IMR-90 (cell line): ENCODE data around the gene EGFL7. TPM values are rescaled to one million over a fixed set of nuclear protein-coding genes. Genes with fewer than 3 reads are reported as not detected.

Experiments used
- ATAC-seq: fragments of 200-7000 bp; cut with Tn5 transposase; 2 replicates; pipeline ENCODE4 v1.9.1; 2020; ENCODE audit warnings: low read depth, mild to moderate bottlenecking, moderate library complexity
- BruUV-seq: library from RNA; stranded (reverse); fragments of 400-500 nt; replicated peaks from 2 replicates; lab custom pipeline; 2021; lab: Mats Ljungman, UMichigan
- CTCF ChIA-PET: fragments of 300-600 bp; formaldehyde crosslinking; extraction: SDS; loops from one replicate; lab custom pipeline; 2021; ENCODE audit warnings: antibody characterized with exemption; lab: Yijun Ruan, JAX
- POLR2A ChIA-PET: fragments of 300-600 bp; sonication (Branson Sonifier 250); formaldehyde crosslinking; loops from one replicate; lab custom pipeline; 2022; ENCODE audit warnings: antibody characterized with exemption; ENCODE audit not compliant: unreplicated experiment; lab: Charles Lee
- DNase-seq: peaks from one replicate; pipeline ENCODE4 v3.0.0; 2013
- H2AFZ ChIP-seq: replicated peaks from 2 replicates; pipeline ENCODE3; 2013; ENCODE audit warnings: low read length, mild to moderate bottlenecking; ENCODE audit not compliant: poor library complexity
- H2AK5ac ChIP-seq: 2 replicates; pipeline ENCODE4 v1.6.1; 2013; ENCODE audit warnings: low read depth, low read length, inconsistent platforms
- H2AK9ac ChIP-seq: replicated peaks from 2 replicates; pipeline ENCODE3; 2013; ENCODE audit warnings: mild to moderate bottlenecking, low read depth, low read length, moderate library complexity; ENCODE audit not compliant: poor library complexity
- H2BK120ac ChIP-seq: 2 replicates; pipeline ENCODE4 v1.6.1; 2013; ENCODE audit warnings: low read depth, low read length, inconsistent platforms
- H2BK15ac ChIP-seq: 3 replicates; pipeline ENCODE4 v1.6.1; 2013; ENCODE audit warnings: low read depth, low read length, inconsistent platforms
- H2BK20ac ChIP-seq: 2 replicates; pipeline ENCODE4 v1.6.1; 2013; ENCODE audit warnings: low read depth, mild to moderate bottlenecking, inconsistent platforms, low read length, moderate library complexity
- H2BK5ac ChIP-seq: 2 replicates; pipeline ENCODE4 v1.6.1; 2013; ENCODE audit warnings: mild to moderate bottlenecking, low read depth, low read length, inconsistent platforms; ENCODE audit not compliant: poor library complexity, severe bottlenecking
- H3K14ac ChIP-seq: replicated peaks from 2 replicates; pipeline ENCODE4 v1.6.1; 2013; ENCODE audit warnings: low read depth, low read length, inconsistent platforms
- H3K18ac ChIP-seq: 2 replicates; pipeline ENCODE4 v1.6.1; 2013; ENCODE audit warnings: low read depth, low read length, control low read depth
- H3K23ac ChIP-seq: 2 replicates; pipeline ENCODE4 v1.6.1; 2013; ENCODE audit warnings: low read depth, low read length, inconsistent platforms
- H3K27ac ChIP-seq: 2 replicates; pipeline ENCODE4 v1.5.1; 2013; ENCODE audit warnings: mild to moderate bottlenecking, control low read depth, low read length; ENCODE audit not compliant: insufficient read depth
- H3K27me3 ChIP-seq: 2 replicates; pipeline ENCODE4 v1.6.1; 2013; ENCODE audit warnings: low read length; ENCODE audit not compliant: control insufficient read depth, insufficient read depth
- H3K36me3 ChIP-seq: 2 replicates; pipeline ENCODE4 v1.6.1; 2013; ENCODE audit warnings: low read length, mixed read lengths; ENCODE audit not compliant: control insufficient read depth, insufficient read depth
- H3K4ac ChIP-seq: 2 replicates; pipeline ENCODE4 v1.6.1; 2013; ENCODE audit warnings: low read depth, low read length, inconsistent platforms
- H3K4me1 ChIP-seq: 2 replicates; pipeline ENCODE4 v1.6.1; 2013; ENCODE audit warnings: low read length, mixed read lengths; ENCODE audit not compliant: control insufficient read depth, insufficient read depth
- H3K4me2 ChIP-seq: 2 replicates; pipeline ENCODE4 v1.6.1; 2013; ENCODE audit warnings: low read depth, mild to moderate bottlenecking, control low read depth, low read length, moderate library complexity
- H3K4me3 ChIP-seq: 2 replicates; pipeline ENCODE4 v1.5.1; 2013; ENCODE audit warnings: low read depth, mild to moderate bottlenecking, control low read depth, low read length, moderate library complexity; ENCODE audit not compliant: insufficient read depth
- H3K56ac ChIP-seq: 2 replicates; pipeline ENCODE4 v1.6.1; 2013; ENCODE audit warnings: low read length, inconsistent platforms; ENCODE audit not compliant: insufficient read depth; ENCODE audit errors: extremely low read depth
- H3K79me1 ChIP-seq, 2 experiments: 2 replicates each; pipeline ENCODE4 v1.6.1; 2013; ENCODE audit warnings: low read length in 2 of 2, inconsistent platforms in 1 of 2, low read depth in 1 of 2
- H3K9ac ChIP-seq: 2 replicates; pipeline ENCODE4 v1.6.1; 2013; ENCODE audit warnings: low read depth, low read length, control low read depth
- H3K9me1 ChIP-seq: 2 replicates; pipeline ENCODE4 v1.6.1; 2013; ENCODE audit warnings: low read length, inconsistent platforms; ENCODE audit not compliant: insufficient read depth
- H3K9me3 ChIP-seq: 2 replicates; pipeline ENCODE4 v1.6.1; 2013; ENCODE audit warnings: low read length; ENCODE audit not compliant: control insufficient read depth, insufficient read depth
- H4K20me1 ChIP-seq: 2 replicates; pipeline ENCODE4 v1.6.1; 2013; ENCODE audit warnings: low read length, inconsistent platforms; ENCODE audit not compliant: insufficient read depth
- H4K5ac ChIP-seq: 2 replicates; pipeline ENCODE4 v1.6.1; 2013; ENCODE audit warnings: mild to moderate bottlenecking, low read depth, low read length, control low read depth
- H4K8ac ChIP-seq, 2 experiments: 2 replicates each; pipeline ENCODE4 v1.6.1; 2013; ENCODE audit warnings: low read depth in 2 of 2, low read length in 2 of 2, control low read depth in 1 of 2, inconsistent platforms in 1 of 2
- H4K91ac ChIP-seq: 2 replicates; pipeline ENCODE4 v1.6.1; 2013; ENCODE audit warnings: low read depth, low read length, inconsistent platforms; ENCODE audit not compliant: insufficient read depth
- CEBPB ChIP-seq: IDR thresholded peaks from 2 replicates; pipeline ENCODE4 v1.6.1; 2012; ENCODE audit warnings: low read depth, low read length, improper control_type of control experiment
- CHD1 ChIP-seq: IDR thresholded peaks from 2 replicates; pipeline ENCODE4 v1.6.1; 2012; ENCODE audit warnings: low read depth, low read length, improper control_type of control experiment
- MAFK ChIP-seq: IDR thresholded peaks from 2 replicates; pipeline ENCODE4 v1.6.1; 2012; ENCODE audit warnings: low read depth, low read length, improper control_type of control experiment
- MAZ ChIP-seq: IDR thresholded peaks from 2 replicates; pipeline ENCODE4 v1.6.1; 2012; ENCODE audit warnings: low read depth, mild to moderate bottlenecking, low read length, improper control_type of control experiment, moderate library complexity, borderline replicate concordance
- MXI1 ChIP-seq: IDR thresholded peaks from 2 replicates; pipeline ENCODE4 v1.6.1; 2012; ENCODE audit warnings: low read depth, mild to moderate bottlenecking, low read length, moderate library complexity, borderline replicate concordance
- POLR2A ChIP-seq: IDR thresholded peaks from 2 replicates; pipeline ENCODE4 v1.6.1; 2012; ENCODE audit warnings: mild to moderate bottlenecking, low read depth, low read length
- RAD21 ChIP-seq: IDR thresholded peaks from 2 replicates; pipeline ENCODE4 v1.6.1; 2012; ENCODE audit warnings: low read length, improper control_type of control experiment
- RCOR1 ChIP-seq: IDR thresholded peaks from 2 replicates; pipeline ENCODE4 v1.6.1; 2012; ENCODE audit warnings: mild to moderate bottlenecking, low read length, improper control_type of control experiment; ENCODE audit not compliant: insufficient replicate concordance
- RFX5 ChIP-seq: IDR thresholded peaks from 2 replicates; pipeline ENCODE4 v1.8.0; 2012; ENCODE audit warnings: low read depth, mild to moderate bottlenecking, low read length, moderate library complexity
- SMC3 ChIP-seq: fragments of 150-350 bp; IDR thresholded peaks from 2 replicates; pipeline ENCODE4 v1.6.1; 2016; ENCODE audit warnings: low read depth, mild to moderate bottlenecking, antibody characterized with exemption, low read length, moderate library complexity
- WGBS, 2 experiments: methylation state at CpG; one replicate each; pipeline versions ENCODE4 v1.1.5 to v1.1.7; 2013; ENCODE audit warnings: missing lambda C conversion rate in 2 of 2; ENCODE audit not compliant: insufficient read length in 1 of 2; ENCODE audit errors: extremely low coverage in 2 of 2; 5-methylcytosine and 5-hydroxymethylcytosine counted together
- dilution Hi-C: fragments of 300-500 bp; cut with HindIII; formaldehyde crosslinking; loops from one replicate; pipeline ENCODE4 v1.14.3; 2018; ENCODE audit warnings: low sequenced_read_pairs; ENCODE audit not compliant: unreplicated experiment
- in situ Hi-C: fragments of 300-500 bp; cut with MboI; formaldehyde crosslinking; loops from 3 replicates; pipeline ENCODE4 v1.14.3; 2019; ENCODE audit warnings: low sequenced_read_pairs, inconsistent platforms, mixed read lengths
- intact Hi-C: fragments of 100-400 bp; cut with micrococcal nuclease; formaldehyde crosslinking; loops from 2 replicates; pipeline ENCODE4 v1.10.0; 2022
- polyA plus RNA-seq, 3 experiments: library from polyadenylated mRNA; depleted of rRNA; stranded (reverse); fragments of >200 nt; gene quantifications; 2 replicates each; pipeline ENCODE4 v1.2.3, GENCODE V29; 2012; ENCODE audit warnings: low replicate concordance in 1 of 3
- total RNA-seq: library from RNA; depleted of rRNA; stranded (reverse); fragments of >200 nt; gene quantifications from 2 replicates; pipeline ENCODE4 v1.2.3, GENCODE V29; 2012
- TF ChIP-seq, protein P1 (sequence below): conservative IDR thresholded peaks from 2 replicates; pipeline ENCODE4 v1.5.1; 2012; ENCODE audit warnings: mild to moderate bottlenecking, low read depth, low read length, improper control_type of control experiment
- TF ChIP-seq, protein P2 (sequence below): fragments of 150-350 bp; IDR thresholded peaks from 2 replicates; pipeline ENCODE4 v1.6.1; 2017; ENCODE audit warnings: mild to moderate bottlenecking, antibody characterized with exemption, low read length, low read depth

The EGFL7 gene
- total and polyA plus RNA-seq, 2 of the 4 experiments (the other 2 are of a cell fraction) = 2.2 to 10.4 TPM

DNA sequence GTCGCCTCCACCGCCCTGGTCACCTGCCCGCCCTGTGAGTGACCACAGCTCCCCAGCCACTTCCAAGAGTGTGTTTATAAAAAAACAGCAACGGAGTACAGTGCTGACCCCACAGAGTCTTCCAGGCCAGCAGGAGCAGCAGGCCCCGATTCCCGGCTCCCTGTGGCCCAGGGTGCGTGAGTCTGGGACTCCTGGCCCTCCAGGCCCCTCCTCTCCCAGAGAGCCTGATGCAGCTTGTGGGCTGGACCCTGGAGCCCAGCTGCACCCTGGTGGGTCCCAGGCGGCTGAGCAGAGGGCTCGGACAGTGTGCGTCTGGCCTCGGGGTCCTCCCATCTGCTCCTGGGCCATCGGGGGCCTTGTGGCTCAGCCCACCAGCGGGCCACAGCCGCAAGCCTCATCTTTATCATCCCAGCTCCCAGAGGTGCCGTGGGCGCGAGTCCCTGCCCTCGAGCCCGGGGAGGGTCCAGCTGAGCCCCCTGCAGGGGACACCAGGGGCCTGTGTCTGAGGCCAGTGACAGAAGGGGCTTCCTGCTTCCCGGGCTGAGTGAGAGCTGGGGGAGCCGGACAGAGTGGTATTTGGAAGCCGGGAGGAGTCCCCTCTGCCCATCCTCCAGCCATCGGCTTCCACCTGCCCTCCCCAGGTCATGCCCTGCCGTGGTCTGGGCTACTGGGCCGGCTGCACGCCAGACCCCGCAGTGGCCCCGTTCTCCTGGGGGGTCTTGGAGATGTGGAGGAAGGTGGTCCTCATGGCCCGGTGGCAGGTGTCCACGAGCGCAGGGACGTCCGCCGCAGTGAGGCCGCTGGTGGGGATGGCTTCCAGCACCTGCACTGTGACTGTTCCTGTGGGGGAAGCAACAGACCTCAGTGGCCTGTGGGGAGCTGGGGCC lies 10.6 kb downstream of the EGFL7 start (continued):
- TF ChIP-seq RFX5 = no peak

DNA sequence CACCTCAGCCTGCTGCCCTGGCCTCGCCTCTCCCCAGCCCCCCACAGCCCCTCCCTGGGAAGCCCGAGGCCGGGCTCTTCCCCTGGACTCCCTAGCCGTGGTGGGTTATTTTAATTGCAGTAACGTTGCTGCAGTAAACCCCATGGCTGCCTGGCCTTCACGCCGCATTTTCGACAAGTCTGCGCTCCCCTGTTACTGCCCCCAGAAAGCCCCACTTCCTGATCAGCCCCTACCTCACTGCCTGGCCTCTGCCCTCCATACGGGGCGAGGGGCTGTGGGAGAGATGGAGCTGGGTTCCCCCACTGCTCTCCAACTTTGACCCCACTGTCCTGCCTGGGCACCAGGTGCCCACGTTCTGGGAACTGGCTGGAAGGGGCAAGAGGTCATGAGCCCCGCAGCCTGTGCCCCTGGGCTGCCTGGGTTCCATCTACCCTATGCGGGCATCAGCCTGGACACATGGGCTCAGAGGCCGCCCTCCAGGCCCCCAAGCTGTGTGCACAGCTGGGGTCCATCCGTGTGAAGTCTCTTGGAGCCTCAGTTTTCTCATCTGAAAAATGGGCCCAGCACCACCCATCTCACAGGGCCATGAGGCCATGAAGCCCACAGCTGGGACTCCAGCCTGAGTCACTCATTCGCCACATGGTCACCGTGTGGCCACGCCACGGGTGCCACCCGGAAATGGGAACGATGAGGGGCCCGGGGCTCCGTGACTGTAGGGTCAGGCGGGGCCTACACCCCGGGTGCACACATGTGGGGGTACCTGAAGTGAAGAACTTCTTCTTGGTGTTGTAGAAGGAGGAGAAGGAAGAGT lies 11.5 kb downstream of the EGFL7 start:
- WGBS, 2 experiments = 94% methylated on average over 9 of the region's 26 CpGs; no CpG with 5 or more reads in 1 of the 2 experiments
- POLR2A ChIA-PET = no interaction called here
- H3K18ac ChIP-seq = no peak overlapping the region
- no peaks in the 10 kb centered on the region for H3K9me3 ChIP-seq
- DNase-seq (no peak), ATAC-seq (no peak)
- no peaks in the 10 kb centered on the region; the same call in none of the 2 replicates for H4K20me1 ChIP-seq
- BruUV-seq = no TSS peak
- no peak overlapping the region for H4K5ac ChIP-seq
- H3K27me3 ChIP-seq = no peaks in the 10 kb centered on the region
- H2BK120ac ChIP-seq = no peak overlapping the region
- peaks cover 18% of the 10 kb centered on the region; the same call in 1 of the 2 replicates for H3K36me3 ChIP-seq
- no peak overlapping the region for H4K8ac ChIP-seq
- H2AFZ ChIP-seq = peak overlapping the region; percentile 3
- H3K79me1 ChIP-seq = 0 out of 4 replicates have a peak, but pooled peaks cover 0 to 6% of the 10 kb centered on the region in 2 experiments
- no peak overlapping the region for H2AK9ac ChIP-seq
- H4K91ac ChIP-seq = no peak overlapping the region
- in situ Hi-C loops = no loop called here
- intact Hi-C loops = no loop called here
- no peak overlapping the region for H3K23ac ChIP-seq
- dilution Hi-C loops = no loop called here
- no peak overlapping the region for H3K4me3 ChIP-seq
- no peaks in the 10 kb centered on the region for H3K9me1 ChIP-seq
- no peak overlapping the region for H3K9ac ChIP-seq
- H3K4me1 ChIP-seq = no peaks in the 10 kb centered on the region
- H2BK20ac ChIP-seq = no peak overlapping the region
- no peak overlapping the region for H3K4ac ChIP-seq
- no peak overlapping the region for H2AK5ac ChIP-seq
- H2BK15ac ChIP-seq = no peak overlapping the region
- H3K4me2 ChIP-seq = no peak overlapping the region
- CTCF ChIA-PET = no interaction called here
- no peak overlapping the region for H3K27ac ChIP-seq
- no peak overlapping the region for H2BK5ac ChIP-seq
- no peak overlapping the region for H3K14ac ChIP-seq
- no peak overlapping the region for H3K56ac ChIP-seq
- TF ChIP-seq RCOR1 = no peak
- TF ChIP-seq, protein P1, sequence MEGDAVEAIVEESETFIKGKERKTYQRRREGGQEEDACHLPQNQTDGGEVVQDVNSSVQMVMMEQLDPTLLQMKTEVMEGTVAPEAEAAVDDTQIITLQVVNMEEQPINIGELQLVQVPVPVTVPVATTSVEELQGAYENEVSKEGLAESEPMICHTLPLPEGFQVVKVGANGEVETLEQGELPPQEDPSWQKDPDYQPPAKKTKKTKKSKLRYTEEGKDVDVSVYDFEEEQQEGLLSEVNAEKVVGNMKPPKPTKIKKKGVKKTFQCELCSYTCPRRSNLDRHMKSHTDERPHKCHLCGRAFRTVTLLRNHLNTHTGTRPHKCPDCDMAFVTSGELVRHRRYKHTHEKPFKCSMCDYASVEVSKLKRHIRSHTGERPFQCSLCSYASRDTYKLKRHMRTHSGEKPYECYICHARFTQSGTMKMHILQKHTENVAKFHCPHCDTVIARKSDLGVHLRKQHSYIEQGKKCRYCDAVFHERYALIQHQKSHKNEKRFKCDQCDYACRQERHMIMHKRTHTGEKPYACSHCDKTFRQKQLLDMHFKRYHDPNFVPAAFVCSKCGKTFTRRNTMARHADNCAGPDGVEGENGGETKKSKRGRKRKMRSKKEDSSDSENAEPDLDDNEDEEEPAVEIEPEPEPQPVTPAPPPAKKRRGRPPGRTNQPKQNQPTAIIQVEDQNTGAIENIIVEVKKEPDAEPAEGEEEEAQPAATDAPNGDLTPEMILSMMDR = no peak
- TF ChIP-seq CHD1 = no peak
- no peak for TF ChIP-seq MAFK
- no peak for TF ChIP-seq CEBPB
- no peak for TF ChIP-seq RFX5
- TF ChIP-seq RAD21 = no peak
- no peak for TF ChIP-seq SMC3
- TF ChIP-seq MAZ = no peak
- TF ChIP-seq MXI1 = no peak
- TF ChIP-seq, protein P2, sequence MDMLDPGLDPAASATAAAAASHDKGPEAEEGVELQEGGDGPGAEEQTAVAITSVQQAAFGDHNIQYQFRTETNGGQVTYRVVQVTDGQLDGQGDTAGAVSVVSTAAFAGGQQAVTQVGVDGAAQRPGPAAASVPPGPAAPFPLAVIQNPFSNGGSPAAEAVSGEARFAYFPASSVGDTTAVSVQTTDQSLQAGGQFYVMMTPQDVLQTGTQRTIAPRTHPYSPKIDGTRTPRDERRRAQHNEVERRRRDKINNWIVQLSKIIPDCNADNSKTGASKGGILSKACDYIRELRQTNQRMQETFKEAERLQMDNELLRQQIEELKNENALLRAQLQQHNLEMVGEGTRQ = no peak
- TF ChIP-seq POLR2A = no peak
